ENCODE results near the gene DERA.

DNA sequence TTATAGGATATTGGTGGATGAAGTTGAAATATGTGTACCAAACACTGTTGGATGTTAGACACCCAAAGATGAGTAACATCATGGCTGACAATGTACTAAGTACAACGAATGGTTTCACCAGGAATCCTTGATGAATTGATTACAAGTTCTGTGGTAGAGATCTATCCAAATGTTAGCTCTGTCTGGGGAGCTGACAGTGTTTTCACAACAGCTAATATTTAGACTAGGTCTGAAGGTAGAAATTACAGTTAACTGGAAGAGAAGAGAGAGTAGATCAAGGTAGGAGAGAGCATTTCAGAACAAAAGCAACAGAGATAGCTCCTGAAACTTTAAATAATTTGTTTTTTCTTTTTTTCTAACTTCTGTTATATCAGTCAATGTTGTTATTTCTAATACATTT, 44.9 kb downstream of the DERA start:
- TF ChIP-seq, protein P1, sequence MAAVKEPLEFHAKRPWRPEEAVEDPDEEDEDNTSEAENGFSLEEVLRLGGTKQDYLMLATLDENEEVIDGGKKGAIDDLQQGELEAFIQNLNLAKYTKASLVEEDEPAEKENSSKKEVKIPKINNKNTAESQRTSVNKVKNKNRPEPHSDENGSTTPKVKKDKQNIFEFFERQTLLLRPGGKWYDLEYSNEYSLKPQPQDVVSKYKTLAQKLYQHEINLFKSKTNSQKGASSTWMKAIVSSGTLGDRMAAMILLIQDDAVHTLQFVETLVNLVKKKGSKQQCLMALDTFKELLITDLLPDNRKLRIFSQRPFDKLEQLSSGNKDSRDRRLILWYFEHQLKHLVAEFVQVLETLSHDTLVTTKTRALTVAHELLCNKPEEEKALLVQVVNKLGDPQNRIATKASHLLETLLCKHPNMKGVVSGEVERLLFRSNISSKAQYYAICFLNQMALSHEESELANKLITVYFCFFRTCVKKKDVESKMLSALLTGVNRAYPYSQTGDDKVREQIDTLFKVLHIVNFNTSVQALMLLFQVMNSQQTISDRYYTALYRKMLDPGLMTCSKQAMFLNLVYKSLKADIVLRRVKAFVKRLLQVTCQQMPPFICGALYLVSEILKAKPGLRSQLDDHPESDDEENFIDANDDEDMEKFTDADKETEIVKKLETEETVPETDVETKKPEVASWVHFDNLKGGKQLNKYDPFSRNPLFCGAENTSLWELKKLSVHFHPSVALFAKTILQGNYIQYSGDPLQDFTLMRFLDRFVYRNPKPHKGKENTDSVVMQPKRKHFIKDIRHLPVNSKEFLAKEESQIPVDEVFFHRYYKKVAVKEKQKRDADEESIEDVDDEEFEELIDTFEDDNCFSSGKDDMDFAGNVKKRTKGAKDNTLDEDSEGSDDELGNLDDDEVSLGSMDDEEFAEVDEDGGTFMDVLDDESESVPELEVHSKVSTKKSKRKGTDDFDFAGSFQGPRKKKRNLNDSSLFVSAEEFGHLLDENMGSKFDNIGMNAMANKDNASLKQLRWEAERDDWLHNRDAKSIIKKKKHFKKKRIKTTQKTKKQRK (IDR thresholded peaks at IDR 0.05; ENCODE audit: borderline replicate concordance, low read depth, low read length), result no peak
- TF ChIP-seq CREB1 (IDR thresholded peaks at IDR 0.05) (no peak), CREB1 (CRISPR knock-in tag; IDR thresholded peaks at IDR 0.05) (no peak), EZH2 (IDR thresholded peaks at IDR 0.05; ENCODE audit: borderline replicate concordance, low read depth, low read length) (no peak), KDM1A (IDR thresholded peaks at IDR 0.05) (no peak), NRF1 (conservative IDR thresholded peaks at IDR 0.05 in 1 of 2, IDR thresholded peaks at IDR 0.05 in 1 of 2) (no peak), SMARCE1 (IDR thresholded peaks at IDR 0.05) (no peak), CHD2 (IDR thresholded peaks at IDR 0.05; ENCODE audit: low read depth, low read length) (no peak), POLR2AphosphoS5 (IDR thresholded peaks at IDR 0.05; ENCODE audit: control insufficient read depth, insufficient read depth, low read depth, low read length) (no peak)
- TF ChIP-seq, protein P2, sequence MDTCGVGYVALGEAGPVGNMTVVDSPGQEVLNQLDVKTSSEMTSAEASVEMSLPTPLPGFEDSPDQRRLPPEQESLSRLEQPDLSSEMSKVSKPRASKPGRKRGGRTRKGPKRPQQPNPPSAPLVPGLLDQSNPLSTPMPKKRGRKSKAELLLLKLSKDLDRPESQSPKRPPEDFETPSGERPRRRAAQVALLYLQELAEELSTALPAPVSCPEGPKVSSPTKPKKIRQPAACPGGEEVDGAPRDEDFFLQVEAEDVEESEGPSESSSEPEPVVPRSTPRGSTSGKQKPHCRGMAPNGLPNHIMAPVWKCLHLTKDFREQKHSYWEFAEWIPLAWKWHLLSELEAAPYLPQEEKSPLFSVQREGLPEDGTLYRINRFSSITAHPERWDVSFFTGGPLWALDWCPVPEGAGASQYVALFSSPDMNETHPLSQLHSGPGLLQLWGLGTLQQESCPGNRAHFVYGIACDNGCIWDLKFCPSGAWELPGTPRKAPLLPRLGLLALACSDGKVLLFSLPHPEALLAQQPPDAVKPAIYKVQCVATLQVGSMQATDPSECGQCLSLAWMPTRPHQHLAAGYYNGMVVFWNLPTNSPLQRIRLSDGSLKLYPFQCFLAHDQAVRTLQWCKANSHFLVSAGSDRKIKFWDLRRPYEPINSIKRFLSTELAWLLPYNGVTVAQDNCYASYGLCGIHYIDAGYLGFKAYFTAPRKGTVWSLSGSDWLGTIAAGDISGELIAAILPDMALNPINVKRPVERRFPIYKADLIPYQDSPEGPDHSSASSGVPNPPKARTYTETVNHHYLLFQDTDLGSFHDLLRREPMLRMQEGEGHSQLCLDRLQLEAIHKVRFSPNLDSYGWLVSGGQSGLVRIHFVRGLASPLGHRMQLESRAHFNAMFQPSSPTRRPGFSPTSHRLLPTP (IDR thresholded peaks at IDR 0.05; ENCODE audit: borderline replicate concordance, extremely low read depth, insufficient read length), result no peak

All from K562 (cell line).